GM21737 (cell line): ENCODE measurements around the gene CFAP57.

ENCODE experiments used
- ATAC-seq: cut with Tn5 transposase; IDR thresholded peaks from one replicate; pipeline ENCODE4 v1.9.1; 2021; ENCODE audit warnings: mild to moderate bottlenecking, moderate library complexity; ENCODE audit not compliant: unreplicated experiment

The CFAP57 gene

DNA sequence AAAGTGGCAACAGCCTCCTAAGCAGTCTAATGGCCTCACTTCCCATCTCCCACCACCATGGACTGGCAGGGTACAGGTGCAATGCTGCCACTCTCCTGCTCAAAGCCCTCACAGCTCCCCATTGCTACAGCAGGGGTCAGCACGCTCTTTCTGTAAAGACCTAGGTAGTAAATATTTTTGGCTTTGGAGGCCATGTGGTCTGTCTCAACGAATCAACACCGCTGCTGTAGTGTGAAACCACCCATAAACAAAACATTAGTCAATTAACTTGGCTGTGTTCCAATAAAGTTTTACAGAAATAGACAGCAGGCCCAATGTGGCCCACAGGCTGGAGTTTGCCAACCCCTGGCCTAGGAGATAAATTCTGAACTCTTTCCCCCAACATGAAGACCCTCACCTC is 53.0 kb downstream of the CFAP57 start:
- no peak for ATAC-seq

DNA sequence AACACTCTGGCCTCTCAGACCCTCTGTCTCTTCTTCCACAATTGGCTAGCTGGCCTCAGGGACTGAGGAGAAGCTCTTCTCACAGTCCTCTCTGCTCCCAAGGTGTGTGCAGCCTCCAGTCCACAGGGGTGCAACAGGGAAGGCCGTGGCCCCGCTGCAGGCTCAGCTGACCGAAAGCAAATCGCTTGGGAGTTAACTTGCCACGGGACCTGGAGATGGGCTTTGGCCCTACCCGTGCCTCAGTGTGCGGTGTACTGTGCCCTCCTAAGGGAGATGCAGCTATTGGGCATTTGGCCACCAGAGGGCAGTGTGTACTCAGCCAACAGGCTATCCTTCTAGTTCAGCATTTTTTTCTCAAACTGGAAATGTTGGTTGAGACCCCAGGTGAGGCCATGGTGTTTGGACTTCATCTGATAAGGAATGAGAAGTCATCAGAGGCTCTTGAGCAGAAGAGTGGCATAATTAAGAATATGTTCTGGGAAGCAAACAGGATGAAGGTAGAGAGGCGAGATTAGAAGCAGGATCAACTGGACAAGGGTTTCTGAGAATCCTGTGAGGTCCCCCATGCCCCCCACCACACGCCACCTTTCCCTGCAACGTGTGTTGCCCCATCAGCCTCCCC is 55.1 kb downstream of the CFAP57 start:
- no peak for ATAC-seq

DNA sequence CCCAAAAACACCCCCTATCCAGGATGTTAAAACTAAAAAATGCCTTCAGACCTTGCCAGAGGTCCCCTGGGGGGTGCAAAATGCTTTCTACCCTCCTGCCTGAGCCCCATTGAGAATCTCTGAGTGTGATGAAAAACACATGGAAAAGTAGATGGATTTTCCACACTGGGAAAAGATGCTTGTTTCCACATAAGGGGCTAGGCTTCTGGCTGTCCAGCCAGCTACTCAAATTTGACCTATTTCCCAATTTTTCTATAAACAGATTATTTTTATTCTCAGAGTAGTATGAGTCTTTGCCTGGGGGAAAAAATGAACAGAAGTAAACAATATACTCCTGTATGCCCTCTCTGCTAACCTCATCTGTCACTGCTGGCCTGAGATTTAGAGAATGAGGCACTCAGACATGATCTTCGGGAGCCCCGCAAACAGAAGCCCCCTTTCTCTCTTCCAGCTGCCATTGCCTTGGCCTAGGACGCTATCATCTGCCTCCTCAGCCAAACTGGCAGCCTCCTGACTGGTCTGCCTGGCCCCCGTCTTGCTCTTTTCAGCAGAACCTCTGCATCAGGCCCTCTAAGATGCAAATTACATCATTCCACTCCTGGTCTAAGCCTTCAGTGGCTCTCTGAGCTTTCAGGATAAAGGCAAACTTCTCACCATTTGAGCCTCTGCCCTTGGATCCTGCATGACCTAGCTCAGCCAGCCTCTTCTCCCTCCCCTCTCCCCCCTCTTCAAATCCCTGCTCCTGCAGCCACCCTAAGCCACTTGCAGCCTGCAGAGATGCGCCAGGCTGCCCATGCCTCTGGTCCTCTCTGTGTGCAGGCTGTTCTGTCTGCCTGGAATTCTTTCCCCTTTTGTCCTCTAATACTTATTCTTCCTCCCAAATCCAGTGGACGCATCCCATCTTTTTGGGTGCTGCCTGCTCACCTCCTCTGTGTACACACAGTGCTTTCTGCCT is 58.0 kb downstream of the CFAP57 start:
- no peak for ATAC-seq

DNA sequence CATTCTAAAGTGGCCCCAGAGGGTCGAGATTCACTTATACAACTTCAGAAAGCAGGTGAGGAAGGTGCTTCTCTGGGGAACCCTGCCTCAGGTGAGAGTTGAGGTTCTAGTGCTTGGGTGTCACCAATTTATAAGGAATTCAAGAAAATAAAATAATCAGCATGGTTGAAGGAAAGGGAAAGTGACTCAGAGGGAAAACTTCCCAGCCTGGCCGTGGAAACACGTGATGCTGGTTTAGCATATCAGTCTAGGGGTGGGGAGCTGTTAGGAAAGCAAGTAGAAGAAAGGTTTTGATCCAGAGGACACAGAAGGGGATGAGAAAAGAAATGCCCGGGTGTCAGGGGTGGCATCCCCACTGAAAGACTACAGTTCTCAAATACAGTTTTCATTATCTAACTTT is 59.9 kb downstream of the CFAP57 start:
- no peak for ATAC-seq

DNA sequence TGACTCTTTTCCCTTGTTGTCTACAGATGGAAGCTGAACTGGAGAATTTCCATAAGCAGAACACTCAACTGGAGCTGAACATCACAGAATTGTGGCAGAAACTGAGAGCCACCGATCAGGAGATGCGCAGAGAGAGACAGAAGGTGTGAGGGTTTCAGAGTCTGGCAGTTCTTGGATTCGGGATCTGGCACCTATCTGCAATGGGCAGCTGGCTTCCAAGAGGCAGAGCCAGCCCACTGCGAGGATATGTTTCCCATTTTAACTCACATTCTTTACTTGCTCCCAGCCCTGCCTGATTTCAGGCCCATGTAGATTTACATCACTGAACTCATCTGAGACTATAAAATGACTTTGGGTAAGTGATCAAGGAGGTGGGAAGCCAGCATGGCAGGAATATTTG is 60.4 kb downstream of the CFAP57 start:
- ATAC-seq: no peak

DNA sequence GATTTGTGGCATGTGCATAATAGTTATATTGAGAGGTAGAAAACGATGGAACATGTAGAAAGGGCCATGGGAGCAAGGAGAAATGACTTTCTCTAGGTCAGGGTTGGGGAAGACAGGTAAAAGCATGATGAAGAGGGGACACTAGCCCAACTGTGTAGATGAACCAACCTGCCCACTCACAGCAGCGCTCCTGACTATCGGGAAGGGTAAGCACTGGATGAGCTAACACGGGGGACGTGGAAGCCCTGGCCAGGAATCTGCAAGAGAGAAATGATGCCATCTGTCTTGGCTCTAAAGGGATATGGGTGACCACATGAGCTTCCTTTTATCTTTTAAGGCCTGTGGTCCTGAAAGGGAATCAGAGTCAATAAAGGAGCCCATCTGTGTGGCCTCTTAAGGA is 61.5 kb downstream of the CFAP57 start:
- ATAC-seq: no peak

DNA sequence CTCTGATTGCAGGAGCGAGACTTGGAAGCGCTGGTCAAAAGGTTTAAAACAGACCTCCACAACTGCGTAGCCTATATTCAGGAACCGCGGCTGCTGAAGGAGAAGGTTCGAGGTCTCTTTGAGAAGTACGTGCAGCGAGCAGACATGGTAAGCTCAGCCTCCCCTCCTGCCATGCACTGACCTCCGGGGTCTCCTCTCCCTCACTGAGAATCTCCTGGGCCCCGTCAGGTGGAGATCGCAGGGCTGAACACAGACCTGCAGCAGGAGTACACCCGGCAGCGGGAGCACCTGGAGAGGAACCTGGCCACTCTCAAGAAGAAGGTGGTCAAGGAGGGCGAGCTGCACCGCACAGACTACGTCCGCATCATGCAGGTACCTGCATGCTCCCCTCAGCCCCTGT is 62.1 kb downstream of the CFAP57 start:
- ATAC-seq: no peak

DNA sequence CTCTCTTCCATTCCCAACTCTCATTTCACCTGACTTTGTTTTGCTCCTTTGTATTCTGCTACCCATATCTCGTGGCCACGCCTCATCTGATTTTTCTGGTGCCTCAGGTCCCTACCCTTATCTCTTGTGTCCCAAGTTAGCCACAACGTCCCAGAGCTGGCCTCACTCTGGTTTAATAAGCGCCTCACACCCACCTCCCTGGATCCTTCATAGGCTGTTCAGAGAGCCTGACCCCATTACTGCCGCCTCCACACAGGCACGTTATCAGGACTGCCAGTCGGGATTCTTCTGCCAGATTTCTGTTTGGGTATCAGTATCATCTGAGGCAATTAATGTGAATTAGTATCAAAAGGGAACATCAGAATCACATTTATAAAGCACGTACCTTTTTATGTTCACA is 62.9 kb downstream of the CFAP57 start:
- no peak for ATAC-seq

DNA sequence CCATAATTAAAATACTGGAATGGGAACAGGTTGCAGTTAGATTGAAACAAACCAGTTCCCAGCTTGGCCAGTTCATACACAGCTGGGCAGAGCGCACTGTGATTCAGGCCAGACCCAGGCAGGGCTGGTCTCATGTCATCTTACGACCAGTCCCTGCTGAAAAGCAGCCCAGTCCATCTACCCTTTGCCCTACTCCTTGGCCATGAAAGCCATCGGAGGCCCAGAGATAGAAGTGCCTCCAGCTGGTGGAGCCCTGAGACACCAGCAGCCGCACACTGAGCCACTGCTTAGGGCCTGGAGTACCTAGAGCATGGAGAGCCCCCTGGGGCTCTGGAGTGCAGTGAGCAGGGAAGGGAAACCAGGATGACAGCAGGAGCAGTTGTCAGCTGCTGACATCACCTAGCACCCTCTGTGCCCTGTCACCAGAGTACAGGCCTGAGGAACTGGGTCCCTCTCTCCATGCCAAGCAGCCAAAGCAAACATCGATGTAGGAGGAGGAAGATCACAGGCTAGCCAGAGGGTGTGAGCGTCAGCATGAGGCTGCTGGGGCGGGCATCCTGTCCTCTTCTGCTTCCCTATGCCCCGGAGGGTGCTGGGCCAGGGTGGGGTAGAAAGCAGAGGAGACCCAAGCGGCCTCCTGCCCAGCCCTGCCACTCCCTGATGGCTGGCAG is 63.5 kb downstream of the CFAP57 start:
- ATAC-seq: no peak

DNA sequence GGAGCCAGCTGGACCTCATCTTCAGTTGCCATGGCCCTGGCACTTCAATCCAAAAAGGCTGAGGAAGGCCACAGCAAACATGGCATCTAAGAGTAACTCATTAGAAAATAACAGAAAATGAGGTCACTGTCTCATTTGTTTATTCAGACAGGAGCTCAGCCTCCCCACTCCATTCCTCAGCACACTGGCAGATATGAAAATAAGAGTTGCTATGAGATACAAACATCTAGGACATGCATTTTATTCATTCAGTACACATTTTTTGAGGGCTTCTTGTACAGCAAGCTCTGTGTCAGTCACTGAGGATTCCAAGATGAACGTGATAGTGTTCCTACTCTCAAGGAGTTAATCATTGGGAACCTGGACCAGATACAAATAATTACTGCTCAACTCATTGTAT is 65.0 kb downstream of the CFAP57 start:
- ATAC-seq: no peak

DNA sequence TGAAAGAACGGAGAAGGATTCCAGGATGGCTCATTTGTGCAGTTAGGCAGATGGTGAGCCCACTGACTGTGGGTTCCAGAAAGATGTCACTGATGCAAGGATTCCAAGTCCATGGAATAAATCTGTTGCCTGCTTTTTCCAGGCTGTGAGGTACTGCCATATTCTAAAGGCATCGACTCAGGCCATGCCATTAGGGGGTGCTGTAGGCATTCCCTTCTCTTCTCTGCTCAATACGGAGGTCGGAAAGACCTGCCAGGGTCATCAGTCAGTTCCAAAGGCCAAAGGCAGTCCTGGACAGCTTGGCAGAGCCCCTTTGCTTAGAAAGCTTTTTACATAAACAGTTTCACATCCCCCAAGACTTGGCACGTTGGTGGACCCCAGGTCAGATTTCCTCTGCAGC is 66.0 kb downstream of the CFAP57 start:
- no peak for ATAC-seq

DNA sequence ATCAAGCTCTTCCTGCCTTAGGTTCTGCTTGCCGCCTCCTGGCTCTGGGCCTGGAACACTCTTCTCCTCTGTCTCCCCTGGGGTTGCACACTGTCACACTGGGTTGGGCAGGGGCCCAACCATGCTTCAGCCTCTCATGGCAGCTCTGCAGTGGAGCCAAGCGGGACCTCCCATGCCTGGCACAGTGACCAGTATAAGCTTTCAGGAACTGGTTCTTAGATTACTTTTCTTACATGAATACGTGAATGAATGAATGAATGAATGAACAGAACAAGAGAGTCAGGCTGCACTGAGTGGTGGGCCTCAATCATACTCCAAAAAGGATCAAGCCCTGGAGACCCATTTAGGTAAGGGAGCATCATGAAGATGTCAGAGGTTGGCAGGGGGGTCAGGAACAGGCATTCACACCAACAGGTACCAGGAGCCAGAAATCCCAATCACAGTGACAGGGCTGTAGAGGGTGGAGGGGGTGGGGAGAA is 66.9 kb downstream of the CFAP57 start:
- ATAC-seq: peak; percentile 36

DNA sequence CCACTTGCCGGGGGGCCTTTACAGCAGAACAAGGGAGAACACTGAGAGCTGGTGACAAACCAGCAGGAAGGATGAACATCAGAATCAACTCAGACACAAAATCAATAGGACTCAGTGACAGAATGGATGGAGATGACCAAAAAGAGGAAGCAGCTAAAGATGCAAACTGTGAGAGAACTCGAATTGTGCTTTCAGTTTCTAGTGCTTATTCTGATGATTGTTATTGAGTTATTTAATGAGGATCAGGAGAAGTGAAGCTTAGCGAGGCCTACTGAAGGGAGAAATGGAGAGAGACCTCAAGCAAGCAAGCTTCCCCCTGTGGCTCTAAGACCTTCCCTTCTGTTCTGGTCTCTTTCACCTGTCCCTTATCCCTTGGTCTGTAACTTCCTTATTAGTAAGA is 67.4 kb downstream of the CFAP57 start:
- ATAC-seq: peak; percentile 74

DNA sequence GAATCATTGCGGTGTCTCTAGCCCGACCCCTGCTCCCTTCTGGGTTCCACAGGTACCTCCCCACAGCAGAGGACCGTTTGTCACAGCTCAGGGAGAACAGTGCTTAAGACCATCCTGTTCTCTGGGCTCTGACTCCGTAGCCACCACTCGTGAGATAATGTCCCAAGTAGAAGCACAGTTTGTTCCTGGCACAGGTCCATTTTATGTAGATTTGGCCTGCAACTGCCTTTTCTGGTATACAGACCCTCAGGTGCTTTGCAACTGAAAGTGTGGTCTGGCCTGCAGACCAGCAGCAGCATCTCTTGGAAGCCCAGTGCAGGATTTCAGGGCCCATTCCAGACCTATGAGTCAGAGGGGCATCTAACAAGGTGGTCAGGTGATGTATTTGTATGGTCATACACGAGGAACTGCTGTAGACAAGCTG is 69.3 kb downstream of the CFAP57 start:
- no peak for ATAC-seq

DNA sequence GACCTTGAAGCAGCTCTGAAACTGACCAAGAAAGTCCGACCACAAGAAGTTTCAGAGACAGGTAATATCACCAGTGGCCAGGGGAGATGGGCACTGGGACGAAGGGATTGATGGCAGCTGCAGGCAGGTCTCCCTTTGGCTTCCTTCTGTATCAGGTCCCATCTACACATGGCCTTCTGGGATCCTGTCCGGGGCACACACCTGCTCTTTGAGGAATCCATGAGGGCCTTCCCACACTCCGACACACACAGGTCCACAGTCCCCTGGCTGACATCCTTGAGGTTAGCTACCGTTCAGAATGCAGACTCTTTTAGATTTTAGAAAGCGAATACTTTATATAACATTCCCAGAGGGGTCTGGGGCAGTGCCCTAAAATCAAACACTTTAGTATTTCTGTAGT is 71.2 kb downstream of the CFAP57 start:
- no peak for ATAC-seq

DNA sequence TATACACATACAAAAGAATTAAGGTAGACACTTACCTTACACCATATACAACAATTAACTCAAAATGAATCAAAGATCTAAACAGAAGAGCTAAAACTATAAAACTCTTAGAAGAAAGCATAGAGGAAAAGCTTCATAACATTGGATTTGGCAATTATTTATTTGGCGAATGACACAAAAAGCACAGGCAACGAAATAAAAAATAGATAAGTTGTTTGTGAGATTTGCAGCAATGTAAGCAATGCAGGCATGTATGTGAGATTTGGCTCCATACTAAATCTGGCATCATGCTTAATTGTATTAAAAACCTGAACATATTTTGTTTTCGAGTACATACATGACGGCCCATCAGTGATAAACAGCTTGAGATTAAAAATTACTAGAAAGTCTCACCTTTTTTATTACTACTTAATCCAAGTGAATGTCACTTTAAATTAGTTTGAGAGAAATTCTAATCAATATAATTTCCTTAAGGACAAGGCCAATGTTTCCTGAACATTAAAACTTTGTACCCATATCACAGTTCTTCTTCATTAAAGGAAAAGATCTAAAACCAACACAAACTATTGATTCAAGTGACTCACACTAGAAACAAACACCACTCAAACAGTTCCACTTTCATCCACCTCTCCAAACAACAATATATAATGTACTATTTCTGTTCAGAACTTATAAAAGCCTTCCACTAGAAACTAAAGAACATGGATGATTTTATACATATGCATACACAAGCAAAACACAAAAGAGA is 74.5 kb downstream of the CFAP57 start:
- no peak for ATAC-seq

DNA sequence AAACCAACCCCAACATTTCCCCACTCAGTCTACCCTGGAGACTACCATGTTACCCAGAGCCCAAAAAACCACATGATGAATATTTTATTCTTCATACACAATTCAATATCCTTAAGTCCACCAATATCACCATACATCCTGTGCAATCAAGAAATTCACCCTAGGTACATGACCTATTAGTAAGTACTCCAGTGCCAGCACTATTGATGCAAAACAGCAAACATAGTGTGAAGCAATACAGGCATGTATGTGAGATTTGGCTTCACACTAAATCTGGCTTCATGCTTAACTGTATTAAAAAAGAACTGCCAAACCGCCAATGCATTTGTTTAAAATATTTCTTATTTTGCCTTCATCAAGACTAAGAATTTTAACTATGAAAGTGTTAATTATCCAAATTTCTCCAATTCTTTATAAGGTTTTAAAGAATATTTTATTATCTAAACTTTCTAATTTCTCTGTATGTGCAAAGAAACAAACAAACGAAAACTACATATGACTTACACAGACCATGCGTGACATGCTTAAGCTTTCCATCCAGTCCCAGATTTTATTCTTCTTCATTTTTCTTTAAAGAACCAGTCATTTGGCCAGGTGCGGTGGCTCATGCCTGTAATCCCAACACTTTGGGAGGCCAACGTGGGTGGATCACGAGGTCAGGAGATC is 75.3 kb downstream of the CFAP57 start:
- no peak for ATAC-seq

DNA sequence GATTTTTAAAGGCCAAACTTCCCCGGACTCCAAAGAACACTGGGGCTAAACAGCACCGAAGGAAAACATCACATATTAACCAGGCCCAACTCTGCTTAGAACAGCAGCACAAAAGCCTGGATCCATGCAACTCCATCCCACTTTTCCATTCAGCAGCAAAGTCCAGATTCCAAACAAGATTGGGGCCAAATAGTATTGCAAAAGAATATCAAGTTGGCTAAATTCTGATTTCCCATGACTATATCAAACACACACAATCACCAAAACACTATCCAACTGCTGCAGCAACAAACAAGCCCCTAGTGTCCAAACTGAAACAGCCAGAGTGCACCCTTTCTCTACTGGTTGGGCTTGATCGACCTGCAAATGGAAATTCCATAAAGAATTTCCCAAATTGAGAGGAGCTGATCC is 78.2 kb downstream of the CFAP57 start:
- no peak for ATAC-seq

DNA sequence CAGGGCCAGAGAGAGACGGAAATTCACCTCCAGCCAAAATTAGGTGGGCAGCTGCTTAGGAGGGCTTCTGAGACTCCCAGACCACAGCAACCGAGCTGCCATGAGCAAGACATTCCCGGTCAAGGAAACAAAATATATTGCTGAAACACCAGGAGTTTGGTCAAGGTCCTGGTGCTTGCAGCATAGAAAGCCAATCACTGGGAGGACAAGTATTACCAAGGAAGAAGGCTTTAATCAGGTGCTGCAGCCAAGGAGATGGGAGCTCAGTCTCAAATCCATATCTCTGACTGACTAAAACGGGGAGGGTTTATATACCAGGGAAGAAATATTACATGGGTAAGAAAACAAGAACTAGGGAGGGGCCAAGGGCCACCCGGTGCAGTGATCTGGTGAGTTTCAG is 78.9 kb downstream of the CFAP57 start:
- ATAC-seq: no peak

DNA sequence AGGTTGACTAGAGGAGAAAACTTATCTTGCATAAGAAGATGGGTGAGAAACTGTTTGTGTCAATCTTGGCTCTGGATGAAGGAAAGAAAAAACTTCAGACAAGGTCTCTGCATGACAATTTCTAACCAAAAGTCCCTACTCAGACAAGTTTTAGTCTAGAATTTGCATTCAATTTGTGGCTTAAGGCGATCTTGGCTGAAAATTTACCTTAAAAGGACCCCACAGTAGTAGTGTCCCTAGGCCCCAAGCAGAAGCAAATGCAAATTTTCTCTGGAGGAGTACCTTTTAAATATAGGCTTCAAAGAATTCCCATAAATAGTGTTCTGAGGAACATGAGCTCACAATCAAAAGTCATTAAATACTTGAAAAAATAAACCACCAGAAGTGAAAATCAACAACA is 80.1 kb downstream of the CFAP57 start:
- no peak for ATAC-seq
